Epidermal melanocyte (primary cell): ENCODE results near the gene FMNL2.

Source experiments
- DNase-seq: peaks from one replicate; pipeline ENCODE4 v3.0.0; 2011; ENCODE audit warnings: low spot score; ENCODE audit not compliant: insufficient read length

Gene FMNL2

GRCh38 chr2:152644189-152644873, 309.4 kb downstream of the FMNL2 start:
- no peak for DNase-seq

GRCh38 chr2:152646264-152646663, 311.3 kb downstream of the FMNL2 start:
- no peak for DNase-seq

GRCh38 chr2:152646775-152647174, 311.8 kb downstream of the FMNL2 start:
- peak; percentile 49 for DNase-seq

- no peak for DNase-seq
These were observed 312.6 kb downstream of the FMNL2 start for GRCh38 chr2:152647552-152647951.

- no peak for DNase-seq
These were observed 313.4 kb downstream of the FMNL2 start for GRCh38 chr2:152648336-152648735.

GRCh38 chr2:152649997-152650396, 315.0 kb downstream of the FMNL2 start:
- no peak for DNase-seq

GRCh38 chr2:152650768-152651371, 315.9 kb downstream of the FMNL2 start:
- DNase-seq: no peak

GRCh38 chr2:152651834-152652233, 316.9 kb downstream of the FMNL2 start:
- DNase-seq: no peak

GRCh38 chr2:152655880-152656279, 320.9 kb downstream of the FMNL2 start:
- DNase-seq: no peak

- no peak for DNase-seq
These were observed 322.1 kb downstream of the FMNL2 start for GRCh38 chr2:152657043-152657442.

GRCh38 chr2:152658221-152658620, 323.2 kb downstream of the FMNL2 start:
- DNase-seq: no peak

GRCh38 chr2:152661076-152661475, 326.1 kb downstream of the FMNL2 start:
- no peak for DNase-seq

GRCh38 chr2:152664725-152665124, 329.8 kb downstream of the FMNL2 start:
- no peak for DNase-seq

- DNase-seq: no peak
These were observed 339.4 kb downstream of the FMNL2 start for GRCh38 chr2:152674334-152674733.

- DNase-seq: no peak
These were observed 341.5 kb downstream of the FMNL2 start for GRCh38 chr2:152676461-152676860.

GRCh38 chr2:152678808-152679207, 343.8 kb downstream of the FMNL2 start:
- no peak for DNase-seq

- DNase-seq: no peak
These were observed 347.7 kb downstream of the FMNL2 start for GRCh38 chr2:152682663-152683062.

- no peak for DNase-seq
These were observed 348.4 kb downstream of the FMNL2 start for GRCh38 chr2:152683400-152683799.

GRCh38 chr2:152686321-152686720, 351.3 kb downstream of the FMNL2 start:
- DNase-seq: no peak

GRCh38 chr2:152693033-152693432, 358.1 kb downstream of the FMNL2 start:
- DNase-seq: no peak

- no peak for DNase-seq
These were observed 359.2 kb downstream of the FMNL2 start for GRCh38 chr2:152694161-152694661.

GRCh38 chr2:152695763-152696162, 360.8 kb downstream of the FMNL2 start:
- no peak for DNase-seq

GRCh38 chr2:152696476-152696875, 361.5 kb downstream of the FMNL2 start:
- DNase-seq: no peak
